ENCODE measurements around the gene SH3BGRL2. TPM values are rescaled to one million over a fixed set of nuclear protein-coding genes. Genes with fewer than 3 reads are reported as not detected.
"Not testable (repeated sequence)": the region's sequence is repeated elsewhere in the genome, so short reads cannot be mapped to it uniquely, and the experiment has no call there.

SH3BGRL2 gene
- total RNA-seq, 2 experiments from 2014 or later: 0.62 to 0.76 TPM

GRCh38 chr6:79605968-79606764 lies 25.0 kb upstream of the SH3BGRL2 start:
- DNase-seq: no peak
- CTCF ChIA-PET: no interaction called here
- Mint-ChIP-seq H3K4me3 (no peak overlapping the region), H3K27me3 (ENCODE audit: low read depth) (no peaks in the 10 kb centered on the region), H3K36me3 (ENCODE audit: low read depth) (no peaks in the 10 kb centered on the region), H3K9me3 (no peaks in the 10 kb centered on the region), H3K4me1 (ENCODE audit: low read depth) (no peaks in the 10 kb centered on the region), H3K27ac (no peak overlapping the region)
- intact Hi-C loops (cut with micrococcal nuclease): no loop called here

- no peaks in the 10 kb centered on the region for H3K27me3 Mint-ChIP-seq (ENCODE audit: low read depth)
- no peaks in the 10 kb centered on the region for H3K36me3 Mint-ChIP-seq (ENCODE audit: low read depth)
- H3K4me3 Mint-ChIP-seq: no peak overlapping the region
- no peak for DNase-seq
- H3K4me1 Mint-ChIP-seq (ENCODE audit: low read depth): no peaks in the 10 kb centered on the region
- CTCF ChIA-PET: no interaction called here
- no peaks in the 10 kb centered on the region for H3K9me3 Mint-ChIP-seq
- intact Hi-C loops (cut with micrococcal nuclease): no loop called here
- no peak overlapping the region for H3K27ac Mint-ChIP-seq
Measured at GRCh38 chr6:79607000-79607399, 24.1 kb upstream of the SH3BGRL2 start.

GRCh38 chr6:79608334-79609224 lies 22.6 kb upstream of the SH3BGRL2 start:
- Mint-ChIP-seq H3K36me3 (ENCODE audit: low read depth) (no peaks in the 10 kb centered on the region), H3K27me3 (ENCODE audit: low read depth) (no peaks in the 10 kb centered on the region), H3K4me3 (no peak overlapping the region), H3K9me3 (no peaks in the 10 kb centered on the region), H3K4me1 (ENCODE audit: low read depth) (no peaks in the 10 kb centered on the region), H3K27ac (no peak overlapping the region)
- DNase-seq: no peak
- CTCF ChIA-PET: interaction anchor here (1.4 kb wide), 1 partner anchor 64 kb away, joined by 5 read pairs; no protein-coding TSS in a partner anchor
- intact Hi-C loops (cut with micrococcal nuclease): no loop called here

GRCh38 chr6:79609225-79609595 lies 21.9 kb upstream of the SH3BGRL2 start:
- H3K27me3 Mint-ChIP-seq (ENCODE audit: low read depth): no peaks in the 10 kb centered on the region
- H3K36me3 Mint-ChIP-seq (ENCODE audit: low read depth): no peaks in the 10 kb centered on the region
- no peak overlapping the region for H3K4me3 Mint-ChIP-seq
- intact Hi-C loops (cut with micrococcal nuclease): no loop called here
- no peak for DNase-seq
- CTCF ChIA-PET: interaction anchor here (1.4 kb wide), 1 partner anchor 63 kb away, joined by 5 read pairs; no protein-coding TSS in a partner anchor
- H3K27ac Mint-ChIP-seq: no peak overlapping the region
- H3K4me1 Mint-ChIP-seq (ENCODE audit: low read depth): no peaks in the 10 kb centered on the region
- no peaks in the 10 kb centered on the region for H3K9me3 Mint-ChIP-seq

GRCh38 chr6:79610306-79611009 lies 20.7 kb upstream of the SH3BGRL2 start:
- no peaks in the 10 kb centered on the region for H3K4me1 Mint-ChIP-seq (ENCODE audit: low read depth)
- DNase-seq: no peak
- intact Hi-C loops (cut with micrococcal nuclease): no loop called here
- no peaks in the 10 kb centered on the region for H3K9me3 Mint-ChIP-seq
- H3K4me3 Mint-ChIP-seq: no peak overlapping the region
- no peak overlapping the region for H3K27ac Mint-ChIP-seq
- CTCF ChIA-PET: interaction anchor here (0.7 kb wide), 1 partner anchor 62 kb away, joined by 4 read pairs; no protein-coding TSS in a partner anchor
- no peaks in the 10 kb centered on the region for H3K36me3 Mint-ChIP-seq (ENCODE audit: low read depth)
- no peaks in the 10 kb centered on the region for H3K27me3 Mint-ChIP-seq (ENCODE audit: low read depth)

GRCh38 chr6:79612457-79612856 lies 18.7 kb upstream of the SH3BGRL2 start:
- intact Hi-C loops (cut with micrococcal nuclease): no loop called here
- no peak overlapping the region for H3K27ac Mint-ChIP-seq

GRCh38 chr6:79612918-79613317 lies 18.2 kb upstream of the SH3BGRL2 start:
- no peaks in the 10 kb centered on the region for H3K4me1 Mint-ChIP-seq (ENCODE audit: low read depth)
- DNase-seq: no peak
- H3K4me3 Mint-ChIP-seq: no peak overlapping the region
- no peaks in the 10 kb centered on the region for H3K27me3 Mint-ChIP-seq (ENCODE audit: low read depth)
- intact Hi-C loops (cut with micrococcal nuclease): no loop called here
- CTCF ChIA-PET: no interaction called here
- no peaks in the 10 kb centered on the region for H3K9me3 Mint-ChIP-seq
- H3K36me3 Mint-ChIP-seq (ENCODE audit: low read depth): no peaks in the 10 kb centered on the region
- no peak overlapping the region for H3K27ac Mint-ChIP-seq

More at GRCh38 chr6:79612457-79612856, 18.7 kb upstream of the SH3BGRL2 start:
- H3K27me3 Mint-ChIP-seq (ENCODE audit: low read depth): no peaks in the 10 kb centered on the region
- no peaks in the 10 kb centered on the region for H3K4me1 Mint-ChIP-seq (ENCODE audit: low read depth)
- H3K36me3 Mint-ChIP-seq (ENCODE audit: low read depth): no peaks in the 10 kb centered on the region
- no peaks in the 10 kb centered on the region for H3K9me3 Mint-ChIP-seq
- CTCF ChIA-PET: no interaction called here
- no peak for DNase-seq
- H3K4me3 Mint-ChIP-seq: no peak overlapping the region

GRCh38 chr6:79613912-79614311 lies 17.2 kb upstream of the SH3BGRL2 start:
- intact Hi-C loops (cut with micrococcal nuclease): no loop called here
- no peak overlapping the region for H3K4me3 Mint-ChIP-seq
- no peaks in the 10 kb centered on the region for H3K9me3 Mint-ChIP-seq
- H3K36me3 Mint-ChIP-seq (ENCODE audit: low read depth): no peaks in the 10 kb centered on the region
- H3K4me1 Mint-ChIP-seq (ENCODE audit: low read depth): no peaks in the 10 kb centered on the region
- no peaks in the 10 kb centered on the region for H3K27me3 Mint-ChIP-seq (ENCODE audit: low read depth)
- H3K27ac Mint-ChIP-seq: no peak overlapping the region
- CTCF ChIA-PET: no interaction called here
- no peak for DNase-seq

- no peaks in the 10 kb centered on the region for H3K27me3 Mint-ChIP-seq (ENCODE audit: low read depth)
- H3K36me3 Mint-ChIP-seq (ENCODE audit: low read depth): no peaks in the 10 kb centered on the region
- H3K27ac Mint-ChIP-seq: no peak overlapping the region
- intact Hi-C loops (cut with micrococcal nuclease): no loop called here
- H3K9me3 Mint-ChIP-seq: no peaks in the 10 kb centered on the region
- no peaks in the 10 kb centered on the region for H3K4me1 Mint-ChIP-seq (ENCODE audit: low read depth)
- no peak overlapping the region for H3K4me3 Mint-ChIP-seq
- CTCF ChIA-PET: interaction anchor here (0.6 kb wide), 1 partner anchor 330 kb away, joined by 4 read pairs; no protein-coding TSS in a partner anchor
- DNase-seq: no peak
Measured at GRCh38 chr6:79614326-79615305, 16.5 kb upstream of the SH3BGRL2 start.

- no peaks in the 10 kb centered on the region for H3K4me1 Mint-ChIP-seq (ENCODE audit: low read depth)
- no peaks in the 10 kb centered on the region for H3K9me3 Mint-ChIP-seq
- no peak overlapping the region for H3K4me3 Mint-ChIP-seq
- H3K27me3 Mint-ChIP-seq (ENCODE audit: low read depth): no peaks in the 10 kb centered on the region
- DNase-seq: no peak
- no peak overlapping the region for H3K27ac Mint-ChIP-seq
- intact Hi-C loops (cut with micrococcal nuclease): no loop called here
- CTCF ChIA-PET: no interaction called here
- no peaks in the 10 kb centered on the region for H3K36me3 Mint-ChIP-seq (ENCODE audit: low read depth)
Measured at GRCh38 chr6:79617518-79617941, 13.6 kb upstream of the SH3BGRL2 start.

GRCh38 chr6:79618425-79618824 lies 12.7 kb upstream of the SH3BGRL2 start:
- intact Hi-C loops (cut with micrococcal nuclease); DNase-seq; H3K27ac Mint-ChIP-seq; H3K4me3 Mint-ChIP-seq; H3K9me3 Mint-ChIP-seq; H3K27me3 Mint-ChIP-seq (ENCODE audit: low read depth); H3K36me3 Mint-ChIP-seq (ENCODE audit: low read depth); CTCF ChIA-PET; H3K4me1 Mint-ChIP-seq (ENCODE audit: low read depth): not testable (repeated sequence)
